Upper lobe of left lung (tissue), 6 donors: ENCODE data around the gene NTNG2. TPM values are rescaled to one million over a fixed set of nuclear protein-coding genes. Genes with fewer than 3 reads are reported as not detected.

ENCODE experiments used
- ATAC-seq, 2 donors: fragments of 200-7000 bp; cut with Tn5 transposase; one replicate each; pipeline ENCODE4 v1.9.1; 2022; ENCODE audit warnings: mild to moderate bottlenecking in 2 of 2, moderate library complexity in 2 of 2; ENCODE audit not compliant: low FRiP score in 2 of 2
- DNase-seq, 2 donors: peaks; one replicate each; pipeline ENCODE4 v3.0.0-alpha.2; 2019 to 2020
- H3K27ac ChIP-seq, 4 donors: fragments of 200-600 bp; sonication (generic); one replicate each; pipeline ENCODE4 v1.5.1; 2016 to 2019
- H3K27me3 ChIP-seq, 4 donors: fragments of 200-600 bp; sonication (generic); one replicate each; pipeline ENCODE4 v1.5.1; 2017 to 2019
- H3K36me3 ChIP-seq, 4 donors: fragments of 200-600 bp; sonication (generic); one replicate each; pipeline ENCODE4 v1.5.1; 2016 to 2019
- H3K4me1 ChIP-seq, 4 donors: fragments of 200-600 bp; sonication (generic); one replicate each; pipeline ENCODE4 v1.5.1; 2018 to 2019
- H3K4me3 ChIP-seq, 4 donors: fragments of 200-600 bp; sonication (generic); one replicate each; pipeline ENCODE4 v1.5.1; 2017 to 2019; ENCODE audit warnings: mild to moderate bottlenecking in 2 of 4, moderate library complexity in 1 of 4
- H3K9me3 ChIP-seq, 4 donors: fragments of 200-600 bp; sonication (generic); one replicate each; pipeline ENCODE4 v1.5.1; 2018 to 2019
- CTCF ChIP-seq, 6 experiments: fragments of 450-650 bp in 4 of 6; fragments of 200-600 bp in 2 of 6; sonication (generic) in 2 of 6; IDR thresholded peaks; one replicate each; pipeline ENCODE4 v1.5.1; 2016 to 2019; ENCODE audit warnings: antibody characterized with exemption in 6 of 6
- EP300 ChIP-seq, 4 donors: sonication (generic); formaldehyde crosslinking; IDR thresholded peaks; one replicate each; pipeline ENCODE4 v1.5.1; 2017; ENCODE audit warnings: antibody characterized with exemption in 4 of 4, control low read depth in 2 of 4
- POLR2A ChIP-seq, 4 donors: fragments of 450-650 bp; IDR thresholded peaks; one replicate each; pipeline ENCODE4 v1.5.1; 2016 to 2017; ENCODE audit warnings: antibody characterized with exemption in 4 of 4, mild to moderate bottlenecking in 2 of 4
- POLR2AphosphoS5 ChIP-seq, 2 donors: sonication (generic); formaldehyde crosslinking; IDR thresholded peaks; one replicate each; pipeline ENCODE4 v1.5.1; 2017; ENCODE audit warnings: antibody characterized with exemption in 2 of 2
- WGBS, 2 donors: methylation state at CpG; one replicate each; pipeline ENCODE4 v1.1.5; 2017 to 2018; 5-methylcytosine and 5-hydroxymethylcytosine counted together
- total RNA-seq, 6 donors: library from RNA; depleted of rRNA in 4 of 6; stranded (reverse); fragments of >200 nt in 4 of 6; gene quantifications; one replicate each; pipeline versions ENCODE4 v1.1.0 to v1.2.1, GENCODE V29; 2016 to 2021
- donor health status: DM: no; HTN: no; CAD: no; lungs with moderate emphysema.
- donor health status: DM: no; HTN: yes; CAD: no; lungs with severe emphysema.

NTNG2 gene
- total RNA-seq, 6 donors from 2014 or later = 2.1 to 8.2 (median 4.3) TPM

GRCh38 chr9:132283165-132283564, 121.3 kb downstream of the NTNG2 start:
- H3K9me3 ChIP-seq = no peaks in the 10 kb centered on the region
- no peak overlapping the region for H3K27ac ChIP-seq
- TF ChIP-seq POLR2AphosphoS5 (IDR thresholded peaks at IDR 0.05) = no peak
- no peak for TF ChIP-seq EP300 (IDR thresholded peaks at IDR 0.05)
- no peak for TF ChIP-seq POLR2A (IDR thresholded peaks at IDR 0.05)
- no peak for TF ChIP-seq CTCF (IDR thresholded peaks at IDR 0.05)
- H3K36me3 ChIP-seq = peaks cover 44 to 100% (median 89%) of the 10 kb centered on the region in 4 donors
- no peaks in the 10 kb centered on the region for H3K27me3 ChIP-seq
- WGBS, 2 donors = 63 to 82% methylated on average over 4 of the region's 4 CpGs
- ATAC-seq (no peak), DNase-seq (no peak)
- H3K4me1 ChIP-seq = peaks cover 0 to 5% (median 4%) of the 10 kb centered on the region in 4 donors
- H3K4me3 ChIP-seq = no peak overlapping the region

- Histone ChIP-seq H3K4me3 (no peak overlapping the region), H3K27ac (no peak overlapping the region), H3K27me3 (no peaks in the 10 kb centered on the region), H3K36me3 (peaks cover 39 to 98% (median 87%) of the 10 kb centered on the region in 4 donors), H3K4me1 (peaks cover 2 to 12% (median 10%) of the 10 kb centered on the region in 4 donors), H3K9me3 (no peaks in the 10 kb centered on the region)
- ATAC-seq (no peak), DNase-seq (no peak)
- WGBS, 2 donors = 89 to 95% methylated on average over 7 of the region's 7 CpGs
- TF ChIP-seq EP300 (IDR thresholded peaks at IDR 0.05) (no peak), POLR2A (IDR thresholded peaks at IDR 0.05) (no peak), POLR2AphosphoS5 (IDR thresholded peaks at IDR 0.05) (peak in 1 of 2 donors; percentile 13), CTCF (IDR thresholded peaks at IDR 0.05) (no peak)
Measured at GRCh38 chr9:132283863-132284262, 122.0 kb downstream of the NTNG2 start.

GRCh38 chr9:132287256-132287760, 125.5 kb downstream of the NTNG2 start:
- DNase-seq = no peak
- peaks cover 2 to 18% (median 13%) of the 10 kb centered on the region in 4 donors for H3K4me1 ChIP-seq
- TF ChIP-seq POLR2A (IDR thresholded peaks at IDR 0.05) (no peak), EP300 (IDR thresholded peaks at IDR 0.05) (no peak), CTCF (IDR thresholded peaks at IDR 0.05) (no peak), POLR2AphosphoS5 (IDR thresholded peaks at IDR 0.05) (no peak)
- no peak overlapping the region for H3K4me3 ChIP-seq
- no peak overlapping the region for H3K27ac ChIP-seq
- no peaks in the 10 kb centered on the region for H3K9me3 ChIP-seq
- H3K27me3 ChIP-seq = no peaks in the 10 kb centered on the region
- WGBS, 2 donors = 66% methylated on average over 3 of the region's 3 CpGs
- no peak for ATAC-seq
- H3K36me3 ChIP-seq = peaks cover 18 to 85% (median 58%) of the 10 kb centered on the region in 4 donors

- peak overlapping the region in 2 of 4 donors; percentile 4 to 36 for H3K27ac ChIP-seq
- no peaks in the 10 kb centered on the region for H3K27me3 ChIP-seq
- H3K4me3 ChIP-seq = no peak overlapping the region
- no peak for TF ChIP-seq EP300 (IDR thresholded peaks at IDR 0.05)
- no peak for TF ChIP-seq POLR2AphosphoS5 (IDR thresholded peaks at IDR 0.05)
- TF ChIP-seq POLR2A (IDR thresholded peaks at IDR 0.05) = no peak
- no peak for TF ChIP-seq CTCF (IDR thresholded peaks at IDR 0.05)
- peaks cover 2 to 23% (median 15%) of the 10 kb centered on the region in 4 donors for H3K4me1 ChIP-seq
- H3K36me3 ChIP-seq = peaks cover 18 to 81% (median 48%) of the 10 kb centered on the region in 4 donors
- ATAC-seq (no peak), DNase-seq (no peak)
- H3K9me3 ChIP-seq = no peaks in the 10 kb centered on the region
- WGBS, 2 donors = 28 to 29% methylated on average over 1 of the region's 1 CpG
Measured at GRCh38 chr9:132288361-132288760, 126.5 kb downstream of the NTNG2 start.

- DNase-seq = no peak
- Histone ChIP-seq H3K27ac (peak overlapping the region in 2 of 4 donors; percentile 30 to 48), H3K4me3 (no peak overlapping the region), H3K27me3 (no peaks in the 10 kb centered on the region), H3K4me1 (peaks cover 2 to 24% (median 15%) of the 10 kb centered on the region in 4 donors), H3K36me3 (peaks cover 20 to 81% (median 44%) of the 10 kb centered on the region in 4 donors), H3K9me3 (no peaks in the 10 kb centered on the region)
- ATAC-seq = no peak
- WGBS, 2 donors = 53 to 67% methylated on average over 2 of the region's 2 CpGs
- TF ChIP-seq POLR2AphosphoS5 (IDR thresholded peaks at IDR 0.05) = no peak
- TF ChIP-seq EP300 (IDR thresholded peaks at IDR 0.05) = no peak
- no peak for TF ChIP-seq POLR2A (IDR thresholded peaks at IDR 0.05)
- no peak for TF ChIP-seq CTCF (IDR thresholded peaks at IDR 0.05)
Measured at GRCh38 chr9:132288966-132289365, 127.1 kb downstream of the NTNG2 start.
